Fibroblast of lung (primary cell): ENCODE measurements around the gene TOR1AIP2.

Source experiments
- CTCF ChIP-seq, 2 donors: IDR thresholded peaks in 1 of 2; conservative IDR thresholded peaks in 1 of 2; 1 replicate in 1 of 2; 2 replicates in 1 of 2; pipeline ENCODE4 v1.5.1; 2011 to 2012; ENCODE audit warnings: low read length in 2 of 2, control low read depth in 1 of 2, inconsistent platforms in 1 of 2, low read depth in 1 of 2, mild to moderate bottlenecking in 1 of 2
- EZH2 ChIP-seq: IDR thresholded peaks from 2 replicates; pipeline ENCODE4 v1.5.1; 2012; ENCODE audit warnings: low read length, control low read depth, mild to moderate bottlenecking; ENCODE audit errors: missing control alignments

GRCh38 chr1:179814546-179814838, 63.1 kb downstream of the TOR1AIP2 start:
- no peak for TF ChIP-seq CTCF (conservative IDR thresholded peaks at IDR 0.05 in 1 of 2, IDR thresholded peaks at IDR 0.05 in 1 of 2; ENCODE audit: low read depth in 1 of 2, low read length in 2 of 2)
- TF ChIP-seq EZH2: no peak
